GM18505 (cell line): ENCODE results near the gene LMO3.

ENCODE experiments used
- ATAC-seq: cut with Tn5 transposase; IDR thresholded peaks from one replicate; pipeline ENCODE4 v1.9.1; 2021; ENCODE audit not compliant: unreplicated experiment
- POLR2A ChIP-seq: IDR thresholded peaks from 4 replicates; pipeline ENCODE4 v1.6.1; 2011; ENCODE audit warnings: borderline replicate concordance; ENCODE audit not compliant: insufficient read depth, insufficient read length; ENCODE audit errors: extremely low read depth

LMO3 gene

DNA sequence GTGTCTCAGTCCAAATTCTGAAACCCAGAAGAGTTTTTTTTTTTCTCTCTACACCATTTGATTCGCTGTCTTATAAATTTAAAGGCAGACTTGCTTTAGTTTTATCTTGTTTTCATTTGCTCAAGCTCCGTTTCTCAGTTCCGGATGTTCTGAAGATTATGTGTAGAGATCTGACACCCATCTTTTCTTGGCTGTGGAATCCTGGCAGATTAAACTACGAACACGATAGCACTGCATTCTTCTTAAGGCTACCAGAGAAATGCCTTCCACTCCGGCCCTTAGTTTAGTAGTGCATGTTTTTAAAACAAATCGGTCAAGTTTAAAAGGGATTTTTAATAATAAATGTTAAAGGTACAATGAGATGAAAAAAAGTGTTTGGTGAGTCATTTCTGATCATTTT is 106.4 kb downstream of the LMO3 start:
- no peak for TF ChIP-seq POLR2A
- ATAC-seq, result no peak
